ENCODE measurements around the gene SLC35G3.
"Not testable (repeated sequence)": the region's sequence is repeated elsewhere in the genome, so short reads cannot be mapped to it uniquely, and the experiment has no call there.

SLC35G3 gene

GRCh38 chr17:35210741-35211140 lies 16.5 kb upstream of the SLC35G3 start:
- no peak for DNase-seq (ENCODE audit: low read depth)

- DNase-seq (ENCODE audit: low read depth) = not testable (repeated sequence)
Observed at GRCh38 chr17:35202582-35202981, 8.4 kb upstream of the SLC35G3 start.

- not testable (repeated sequence) for DNase-seq (ENCODE audit: low read depth)
Observed at GRCh38 chr17:35195062-35195461, 869 bp upstream of the SLC35G3 start.

GRCh38 chr17:35192708-35193107 lies 1.5 kb downstream of the SLC35G3 start:
- DNase-seq (ENCODE audit: low read depth) = peak; percentile 32

GRCh38 chr17:35191001-35191695 lies 3.0 kb downstream of the SLC35G3 start:
- DNase-seq (ENCODE audit: low read depth) = no peak

GRCh38 chr17:35189291-35189690 lies 4.9 kb downstream of the SLC35G3 start:
- no peak for DNase-seq (ENCODE audit: low read depth)

GRCh38 chr17:35188111-35188510 lies 6.1 kb downstream of the SLC35G3 start:
- DNase-seq (ENCODE audit: low read depth) = no peak

- DNase-seq (ENCODE audit: low read depth) = no peak
Observed at GRCh38 chr17:35187481-35187880, 6.7 kb downstream of the SLC35G3 start.

- no peak for DNase-seq (ENCODE audit: low read depth)
Observed at GRCh38 chr17:35185849-35186248, 8.3 kb downstream of the SLC35G3 start.

- DNase-seq (ENCODE audit: low read depth) = no peak
Observed at GRCh38 chr17:35184274-35184673, 9.9 kb downstream of the SLC35G3 start.

- DNase-seq (ENCODE audit: low read depth) = no peak
Observed at GRCh38 chr17:35183332-35183731, 10.9 kb downstream of the SLC35G3 start.

GRCh38 chr17:35179379-35179778 lies 14.8 kb downstream of the SLC35G3 start:
- DNase-seq (ENCODE audit: low read depth) = not testable (repeated sequence)

- no peak for DNase-seq (ENCODE audit: low read depth)
Observed at GRCh38 chr17:35176897-35177296, 17.3 kb downstream of the SLC35G3 start.

- no peak for DNase-seq (ENCODE audit: low read depth)
Observed at GRCh38 chr17:35175638-35176415, 18.4 kb downstream of the SLC35G3 start.

GRCh38 chr17:35174835-35175334 lies 19.3 kb downstream of the SLC35G3 start:
- DNase-seq (ENCODE audit: low read depth) = no peak

- not testable (repeated sequence) for DNase-seq (ENCODE audit: low read depth)
Observed at GRCh38 chr17:35172321-35172720, 21.9 kb downstream of the SLC35G3 start.

- no peak for DNase-seq (ENCODE audit: low read depth)
Observed at GRCh38 chr17:35171834-35172233, 22.4 kb downstream of the SLC35G3 start.

GRCh38 chr17:35170968-35171771 lies 23.0 kb downstream of the SLC35G3 start:
- no peak for DNase-seq (ENCODE audit: low read depth)

- no peak for DNase-seq (ENCODE audit: low read depth)
Observed at GRCh38 chr17:35169835-35170363, 24.3 kb downstream of the SLC35G3 start.

GRCh38 chr17:35167666-35168065 lies 26.5 kb downstream of the SLC35G3 start:
- no peak for DNase-seq (ENCODE audit: low read depth)

- no peak for DNase-seq (ENCODE audit: low read depth)
Observed at GRCh38 chr17:35167046-35167445, 27.1 kb downstream of the SLC35G3 start.

GRCh38 chr17:35166526-35166925 lies 27.7 kb downstream of the SLC35G3 start:
- DNase-seq (ENCODE audit: low read depth) = no peak
